Stimulated activated CD4-positive, alpha-beta T cell treated with anti-CD3 and anti-CD28 coated beads, Interleukin-1b, Interleukin-23, amount 100 ng/mL, for 1 hour (primary cell): ENCODE data around the gene SPATA24.
A peak's percentile ranks its signal among the peaks of the same experiment; 100 is the strongest.
"Not testable (repeated sequence)": the region's sequence is repeated elsewhere in the genome, so short reads cannot be mapped to it uniquely, and the experiment has no call there.

ENCODE experiments used
- DNase-seq, 2 donors: peaks; one replicate each; pipeline ENCODE4 v3.0.0-alpha.2; 2020; ENCODE audit warnings: low read depth in 2 of 2

The SPATA24 gene

GRCh38 chr5:139394654-139395566 lies 9.0 kb downstream of the SPATA24 start, which contains the start of gene PROB1:
Gene PROB1, minus strand, starts transcription at chr5:139395104. Its CDS starts 23 bp downstream, at chr5:139395081.
- DNase-seq, result no peak

GRCh38 chr5:139394123-139394653 lies 9.7 kb downstream of the SPATA24 start:
- DNase-seq, result no peak

- no peak for DNase-seq
Observed at GRCh38 chr5:139393497-139394122, 10.3 kb downstream of the SPATA24 start.

GRCh38 chr5:139392678-139393496 lies 11.0 kb downstream of the SPATA24 start:
- DNase-seq, result peak; percentile 32 to 49

GRCh38 chr5:139392324-139392677 lies 11.6 kb downstream of the SPATA24 start:
- no peak for DNase-seq

- DNase-seq, result no peak
Observed at GRCh38 chr5:139391570-139392323, 12.1 kb downstream of the SPATA24 start.

- no peak for DNase-seq
Observed at GRCh38 chr5:139390639-139391569, 13.0 kb downstream of the SPATA24 start.

GRCh38 chr5:139389701-139390638 lies 13.9 kb downstream of the SPATA24 start, which contains the start of gene MZB1:
Gene MZB1, minus strand, starts transcription at chr5:139389913. Its CDS starts 57 bp downstream, at chr5:139389856.
- peak in 1 of 2 donors; percentile 12 for DNase-seq

GRCh38 chr5:139388198-139388821 lies 15.6 kb downstream of the SPATA24 start:
- DNase-seq, result no peak

GRCh38 chr5:139387611-139388197 lies 16.2 kb downstream of the SPATA24 start:
- DNase-seq, result no peak

- DNase-seq, result not testable (repeated sequence)
Observed at GRCh38 chr5:139386956-139387355, 16.9 kb downstream of the SPATA24 start.

GRCh38 chr5:139386050-139386438 lies 17.8 kb downstream of the SPATA24 start:
- DNase-seq, result no peak

GRCh38 chr5:139385061-139386049 lies 18.5 kb downstream of the SPATA24 start:
- DNase-seq, result no peak

GRCh38 chr5:139384591-139385051 lies 19.3 kb downstream of the SPATA24 start:
- DNase-seq, result no peak

GRCh38 chr5:139383993-139384590 lies 19.8 kb downstream of the SPATA24 start:
- DNase-seq, result no peak
